H1 (cell line): ENCODE data around the gene NAA50.
A peak's percentile ranks its signal among the peaks of the same experiment; 100 is the strongest.

Experiments
- CTCF ChIP-seq, 3 experiments: IDR thresholded peaks; 1 replicate in 2 of 3; 2 replicates in 1 of 3; pipeline versions ENCODE4 v1.5.1 to v1.6.1; 2011; ENCODE audit warnings: low read length in 3 of 3, mild to moderate bottlenecking in 3 of 3, inconsistent platforms in 2 of 3, low read depth in 1 of 3, moderate library complexity in 1 of 3; ENCODE audit not compliant: insufficient read depth in 1 of 3; ENCODE audit errors: control extremely low read depth in 1 of 3
- EP300 ChIP-seq, 2 experiments: IDR thresholded peaks; 1 replicate in 1 of 2; 2 replicates in 1 of 2; pipeline ENCODE4 v1.6.1; 2011 to 2012; ENCODE audit warnings: low read depth in 2 of 2, low read length in 2 of 2, mild to moderate bottlenecking in 2 of 2, borderline replicate concordance in 1 of 2, inconsistent platforms in 1 of 2, moderate library complexity in 1 of 2
- KDM1A ChIP-seq: fragments of 200-600, 300-600 bp; sonication (generic); IDR thresholded peaks from 2 replicates; pipeline ENCODE4 v1.7.1; 2016; ENCODE audit warnings: mild to moderate bottlenecking, low read length, borderline replicate concordance
- POLR2AphosphoS5 ChIP-seq: IDR thresholded peaks from 2 replicates; pipeline ENCODE4 v1.6.1; 2011; ENCODE audit warnings: low read depth, low read length
- RBBP5 ChIP-seq: IDR thresholded peaks from 2 replicates; pipeline ENCODE4 v1.7.1; 2012; ENCODE audit warnings: low read depth, mild to moderate bottlenecking, inconsistent platforms, low read length, moderate library complexity, borderline replicate concordance
- SP1 ChIP-seq: IDR thresholded peaks from 2 replicates; pipeline ENCODE4 v1.6.1; 2011; ENCODE audit warnings: low read depth, low read length

- TF ChIP-seq POLR2AphosphoS5 (peak; percentile 70; the same call in 1 of the 2 replicates), KDM1A (no peak), CTCF (IDR thresholded peaks at IDR 0.05; ENCODE audit: control extremely low read depth in 1 of 3, insufficient read depth in 1 of 3, low read depth in 1 of 3, low read length in 3 of 3) (no peak), EP300 (IDR thresholded peaks at IDR 0.05; ENCODE audit: borderline replicate concordance in 1 of 2, low read depth in 2 of 2, low read length in 2 of 2) (no peak; a peak in 1 of 3 replicates), SP1 (peak; percentile 74), RBBP5 (peak; percentile 92)
Measured at GRCh38 chr3:113746548-113747282, 666 bp upstream of the NAA50 start, which contains the start of gene ATP6V1A.
